HCT116 (cell line): Measurements from ENCODE around the gene C7orf25.

Experiments used
- CTCF ChIP-seq, 3 experiments: fragments of 200-600 bp in 1 of 3; sonication (generic) in 1 of 3; IDR thresholded peaks in 2 of 3; conservative IDR thresholded peaks in 1 of 3; 2 replicates each; pipeline ENCODE4 v1.5.1; 2012 to 2017; ENCODE audit warnings: low read depth in 2 of 3, low read length in 2 of 3, antibody characterized with exemption in 1 of 3, borderline replicate concordance in 1 of 3, control low read depth in 1 of 3, mild to moderate bottlenecking in 1 of 3, mixed read lengths in 1 of 3, mixed run types in 1 of 3, moderate library complexity in 1 of 3; ENCODE audit not compliant: insufficient read depth in 1 of 3
- ELF1 ChIP-seq: IDR thresholded peaks from 2 replicates; pipeline ENCODE4 v1.6.1; 2012; ENCODE audit warnings: low read depth, borderline replicate concordance
- EZH2 ChIP-seq: fragments of 200-600 bp; sonication (generic); IDR thresholded peaks from 2 replicates; pipeline ENCODE4 v1.6.1; 2017; ENCODE audit warnings: antibody characterized with exemption, mixed run types
- JUND ChIP-seq: IDR thresholded peaks from 2 replicates; pipeline ENCODE4 v1.6.1; 2012
- POLR2A ChIP-seq: IDR thresholded peaks from 2 replicates; pipeline ENCODE4 v1.7.0; 2011; ENCODE audit warnings: borderline replicate concordance; ENCODE audit not compliant: insufficient read depth, insufficient read length; ENCODE audit errors: extremely low read depth
- POLR2AphosphoS5 ChIP-seq: IDR thresholded peaks from 2 replicates; pipeline ENCODE4 v1.6.1; 2011; ENCODE audit warnings: mild to moderate bottlenecking, low read depth, low read length, moderate library complexity
- REST ChIP-seq: IDR thresholded peaks from 2 replicates; pipeline ENCODE4 v1.6.1; 2012; ENCODE audit warnings: low read depth
- SRF ChIP-seq: IDR thresholded peaks from 2 replicates; pipeline ENCODE4 v1.6.1; 2012; ENCODE audit warnings: low read depth
- TCF7L2 ChIP-seq: IDR thresholded peaks from 2 replicates; pipeline ENCODE4 v1.7.0; 2011; ENCODE audit warnings: borderline replicate concordance, inconsistent platforms; ENCODE audit not compliant: insufficient read depth, insufficient read length; ENCODE audit errors: extremely low read depth
- YY1 ChIP-seq: IDR thresholded peaks from 2 replicates; pipeline ENCODE4 v1.6.1; 2011; ENCODE audit warnings: low read length, low read depth, moderate library complexity, mild to moderate bottlenecking; ENCODE audit not compliant: insufficient replicate concordance; ENCODE audit errors: extremely low read depth
- ZBTB33 ChIP-seq: IDR thresholded peaks from 2 replicates; pipeline ENCODE4 v1.6.1; 2011; ENCODE audit warnings: mild to moderate bottlenecking, low read length, moderate library complexity; ENCODE audit not compliant: insufficient replicate concordance; ENCODE audit errors: extremely low read depth
- ZNF274 ChIP-seq: fragments of 200-500 bp; sonication (Bioruptor generic); IDR thresholded peaks from 2 replicates; pipeline ENCODE4 v1.6.1; 2014; ENCODE audit warnings: mild to moderate bottlenecking, low read depth, low read length, inconsistent platforms
- TF ChIP-seq, protein P1 (sequence below): IDR thresholded peaks from 2 replicates; pipeline ENCODE4 v1.6.1; 2012

DNA sequence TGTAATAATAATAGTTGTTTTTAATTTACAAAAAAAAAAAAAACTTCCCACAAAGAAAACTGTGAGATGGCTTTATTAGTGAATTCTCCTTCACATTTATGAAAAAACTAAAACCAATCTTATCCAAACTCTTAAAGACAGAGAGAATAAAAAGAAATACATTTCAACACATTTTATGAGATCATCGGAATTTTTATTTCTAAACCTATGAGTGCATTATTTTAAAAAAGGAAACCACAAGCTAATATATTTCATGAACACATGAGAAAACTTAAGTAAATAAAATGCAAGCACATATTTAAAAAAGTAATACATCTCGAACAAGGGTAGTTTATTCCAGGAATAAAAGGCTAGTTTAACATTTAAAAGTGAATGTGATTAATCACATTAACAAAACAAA is 31.5 kb downstream of the C7orf25 start:
- no peak for TF ChIP-seq ELF1
- no peak for TF ChIP-seq EZH2
- no peak for TF ChIP-seq REST
- TF ChIP-seq CTCF (IDR thresholded peaks at IDR 0.05 in 2 of 3, conservative IDR thresholded peaks at IDR 0.05 in 1 of 3; ENCODE audit: borderline replicate concordance in 1 of 3, insufficient read depth in 1 of 3, low read depth in 2 of 3, low read length in 2 of 3), result no peak
- no peak for TF ChIP-seq POLR2AphosphoS5
- TF ChIP-seq, protein P1, sequence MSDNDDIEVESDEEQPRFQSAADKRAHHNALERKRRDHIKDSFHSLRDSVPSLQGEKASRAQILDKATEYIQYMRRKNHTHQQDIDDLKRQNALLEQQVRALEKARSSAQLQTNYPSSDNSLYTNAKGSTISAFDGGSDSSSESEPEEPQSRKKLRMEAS, result no peak
- TF ChIP-seq JUND, result no peak
- no peak for TF ChIP-seq TCF7L2
- TF ChIP-seq ZBTB33, result no peak
- TF ChIP-seq POLR2A, result no peak
- TF ChIP-seq SRF, result no peak
- no peak for TF ChIP-seq YY1
- TF ChIP-seq ZNF274, result no peak
